Duodenal mucosa (tissue), 2 donors: ENCODE measurements around the gene SLITRK3.

Experiments
- H3K27ac ChIP-seq: one replicate; pipeline ENCODE4 v1.7.0; 2013; ENCODE audit warnings: low read depth, low read length
- H3K27me3 ChIP-seq, 2 donors: one replicate each; pipeline ENCODE4 v1.7.0; 2013; ENCODE audit warnings: low read length in 2 of 2, control low read depth in 1 of 2; ENCODE audit not compliant: insufficient read depth in 2 of 2, control insufficient read depth in 1 of 2
- H3K36me3 ChIP-seq, 2 donors: one replicate each; pipeline ENCODE4 v1.7.0; 2013; ENCODE audit warnings: low read length in 2 of 2, control low read depth in 1 of 2; ENCODE audit not compliant: insufficient read depth in 2 of 2, control insufficient read depth in 1 of 2
- H3K4me1 ChIP-seq, 2 donors: one replicate each; pipeline ENCODE4 v1.7.0; 2013; ENCODE audit warnings: low read length in 2 of 2, control low read depth in 1 of 2; ENCODE audit not compliant: insufficient read depth in 2 of 2, control insufficient read depth in 1 of 2
- H3K4me3 ChIP-seq, 2 donors: one replicate each; pipeline ENCODE4 v1.7.0; 2013; ENCODE audit warnings: low read length in 2 of 2, low read depth in 1 of 2
- H3K9ac ChIP-seq, 2 donors: one replicate each; pipeline ENCODE4 v1.7.0; 2013; ENCODE audit warnings: low read length in 2 of 2, low read depth in 1 of 2
- H3K9me3 ChIP-seq, 2 donors: one replicate each; pipeline ENCODE4 v1.7.0; 2013; ENCODE audit warnings: low read length in 2 of 2, control low read depth in 1 of 2; ENCODE audit not compliant: control insufficient read depth in 1 of 2

SLITRK3 gene

GRCh38 chr3:165195640-165196576 is at the start of gene SLITRK3:
Gene SLITRK3 (minus strand): TSS chr3:165196384. CDS start chr3:165190830, 5,554 bp downstream.
- Histone ChIP-seq H3K27me3 (peaks cover 57 to 67% of the 10 kb centered on the region in 2 donors), H3K9me3 (no peaks in the 10 kb centered on the region), H3K9ac (no peak within 1 kb of the TSS), H3K27ac (no peak within 1 kb of the TSS), H3K4me1 (peaks cover 20 to 27% of the 10 kb centered on the region in 2 donors), H3K4me3 (peak within 1 kb of the TSS; percentile 64 to 68), H3K36me3 (no peaks in the 10 kb centered on the region)

GRCh38 chr3:165243597-165243996 is 47.4 kb upstream of the SLITRK3 start:
- Histone ChIP-seq H3K4me1 (no peaks in the 10 kb centered on the region), H3K4me3 (no peak overlapping the region), H3K36me3 (no peaks in the 10 kb centered on the region), H3K27ac (no peak overlapping the region), H3K27me3 (no peaks in the 10 kb centered on the region), H3K9me3 (no peaks in the 10 kb centered on the region), H3K9ac (no peak overlapping the region)

- H3K36me3 ChIP-seq: no peaks in the 10 kb centered on the region
- H3K4me3 ChIP-seq: no peak overlapping the region
- H3K9me3 ChIP-seq: no peaks in the 10 kb centered on the region
- no peak overlapping the region for H3K27ac ChIP-seq
- no peaks in the 10 kb centered on the region for H3K27me3 ChIP-seq
- no peak overlapping the region for H3K9ac ChIP-seq
- H3K4me1 ChIP-seq: no peaks in the 10 kb centered on the region
Measured at GRCh38 chr3:165233501-165234195, 37.5 kb upstream of the SLITRK3 start.

- Histone ChIP-seq H3K4me1 (no peaks in the 10 kb centered on the region), H3K27ac (no peak overlapping the region), H3K9ac (no peak overlapping the region), H3K4me3 (no peak overlapping the region), H3K27me3 (no peaks in the 10 kb centered on the region), H3K36me3 (no peaks in the 10 kb centered on the region), H3K9me3 (no peaks in the 10 kb centered on the region)
Measured at GRCh38 chr3:165225604-165226003, 29.4 kb upstream of the SLITRK3 start.

GRCh38 chr3:165217739-165218138 is 21.6 kb upstream of the SLITRK3 start:
- Histone ChIP-seq H3K4me3 (no peak overlapping the region), H3K9me3 (no peaks in the 10 kb centered on the region), H3K27me3 (no peaks in the 10 kb centered on the region), H3K36me3 (no peaks in the 10 kb centered on the region), H3K9ac (no peak overlapping the region), H3K4me1 (no peaks in the 10 kb centered on the region), H3K27ac (no peak overlapping the region)

- Histone ChIP-seq H3K9ac (no peak overlapping the region), H3K4me3 (no peak overlapping the region), H3K27me3 (peaks cover 0 to 3% of the 10 kb centered on the region in 2 donors), H3K9me3 (no peaks in the 10 kb centered on the region), H3K4me1 (no peaks in the 10 kb centered on the region), H3K36me3 (no peaks in the 10 kb centered on the region), H3K27ac (no peak overlapping the region)
Measured at GRCh38 chr3:165212580-165212979, 16.4 kb upstream of the SLITRK3 start.

- Histone ChIP-seq H3K36me3 (no peaks in the 10 kb centered on the region), H3K4me3 (no peak overlapping the region), H3K27ac (no peak overlapping the region), H3K9ac (no peak overlapping the region), H3K9me3 (no peaks in the 10 kb centered on the region), H3K27me3 (peaks cover 0 to 3% of the 10 kb centered on the region in 2 donors), H3K4me1 (no peaks in the 10 kb centered on the region)
Measured at GRCh38 chr3:165211721-165212120, 15.5 kb upstream of the SLITRK3 start.

- peaks cover 0 to 3% of the 10 kb centered on the region in 2 donors for H3K27me3 ChIP-seq
- H3K4me1 ChIP-seq: no peaks in the 10 kb centered on the region
- H3K27ac ChIP-seq: no peak overlapping the region
- H3K4me3 ChIP-seq: no peak overlapping the region
- H3K9me3 ChIP-seq: no peaks in the 10 kb centered on the region
- H3K36me3 ChIP-seq: no peaks in the 10 kb centered on the region
- H3K9ac ChIP-seq: no peak overlapping the region
Measured at GRCh38 chr3:165210727-165211126, 14.5 kb upstream of the SLITRK3 start.

- H3K27ac ChIP-seq: no peak overlapping the region
- H3K9ac ChIP-seq: no peak overlapping the region
- peaks cover 0 to 3% of the 10 kb centered on the region in 2 donors for H3K27me3 ChIP-seq
- no peaks in the 10 kb centered on the region for H3K4me1 ChIP-seq
- no peaks in the 10 kb centered on the region for H3K9me3 ChIP-seq
- no peak overlapping the region for H3K4me3 ChIP-seq
- H3K36me3 ChIP-seq: no peaks in the 10 kb centered on the region
Measured at GRCh38 chr3:165210132-165210531, 13.9 kb upstream of the SLITRK3 start.
